H1 (cell line): Measurements from ENCODE around the gene BMP2. TPM values are rescaled to one million over a fixed set of nuclear protein-coding genes. Genes with fewer than 3 reads are reported as not detected.

ENCODE experiments used
- CTCF ChIA-PET: fragments of 300-600 bp; sonication (Branson Sonifier 250); formaldehyde crosslinking; loops from one replicate; lab custom pipeline; 2021; ENCODE audit not compliant: partially characterized antibody; lab: Charles Lee
- POLR2A ChIA-PET: fragments of 300-600 bp; sonication (Branson Sonifier 250); formaldehyde crosslinking; loops from one replicate; lab custom pipeline; 2021; ENCODE audit warnings: inconsistent platforms; ENCODE audit not compliant: partially characterized antibody; lab: Charles Lee
- DNase-seq, 2 experiments: peaks; one replicate each; pipeline versions ENCODE4 v3.0.0 to v3.0.0-alpha.2; 2010 to 2022; ENCODE audit warnings: low spot score in 2 of 2, low read depth in 1 of 2, mixed read lengths in 1 of 2
- FAIRE-seq: peaks from 2 replicates; lab custom pipeline; 2011; peaks lifted over from hg19 to GRCh38; lab: Jason Lieb, UNC
- H2AFZ ChIP-seq: 2 replicates; pipeline ENCODE4 v1.8.1; 2012; ENCODE audit warnings: low read length, inconsistent platforms
- H2AK5ac ChIP-seq: 2 replicates; pipeline ENCODE4 v1.6.1; 2013; ENCODE audit warnings: low read depth, low read length
- H2BK120ac ChIP-seq: replicated peaks from 2 replicates; pipeline ENCODE3; 2013; ENCODE audit warnings: low read depth, low read length, inconsistent platforms
- H2BK12ac ChIP-seq: 2 replicates; pipeline ENCODE4 v1.6.1; 2013; ENCODE audit warnings: low read depth, low read length
- H2BK15ac ChIP-seq: 2 replicates; pipeline ENCODE4 v1.6.1; 2013; ENCODE audit warnings: low read length
- H2BK20ac ChIP-seq: 2 replicates; pipeline ENCODE4 v1.6.1; 2013; ENCODE audit warnings: low read length
- H2BK5ac ChIP-seq: 2 replicates; pipeline ENCODE4 v1.6.1; 2013; ENCODE audit warnings: low read depth, low read length
- H3K14ac ChIP-seq: 2 replicates; pipeline ENCODE4 v1.6.1; 2013; ENCODE audit warnings: inconsistent platforms; ENCODE audit not compliant: insufficient read length
- H3K18ac ChIP-seq: 2 replicates; pipeline ENCODE4 v1.6.1; 2013; ENCODE audit warnings: low read length; ENCODE audit errors: extremely low read depth
- H3K23ac ChIP-seq: 2 replicates; pipeline ENCODE4 v1.6.1; 2013; ENCODE audit warnings: inconsistent platforms; ENCODE audit not compliant: insufficient read length
- H3K23me2 ChIP-seq: 2 replicates; pipeline ENCODE4 v1.6.1; 2013; ENCODE audit warnings: low read depth, low read length
- H3K27ac ChIP-seq: 2 replicates; pipeline ENCODE4 v1.6.1; 2011; ENCODE audit warnings: low read depth, low read length, inconsistent platforms
- H3K27me3 ChIP-seq, 4 experiments: replicated peaks in 1 of 4; 1 replicate in 1 of 4; 2 replicates in 3 of 4; pipeline versions ENCODE4 v1.6.1 to v1.8.1; 2011 to 2013; ENCODE audit warnings: low read length in 3 of 4, mild to moderate bottlenecking in 3 of 4, inconsistent platforms in 2 of 4, mixed read lengths in 2 of 4, moderate library complexity in 1 of 4; ENCODE audit not compliant: control insufficient read depth in 3 of 4, insufficient read depth in 3 of 4; ENCODE audit errors: extremely low read depth in 1 of 4
- H3K36me3 ChIP-seq, 4 experiments: 2 replicates each; pipeline versions ENCODE4 v1.6.1 to v1.8.1; 2011 to 2013; ENCODE audit warnings: mild to moderate bottlenecking in 4 of 4, low read length in 3 of 4, moderate library complexity in 2 of 4, control low read depth in 1 of 4, inconsistent platforms in 1 of 4; ENCODE audit not compliant: insufficient read depth in 4 of 4, control insufficient read depth in 2 of 4
- H3K4ac ChIP-seq: replicated peaks from 2 replicates; pipeline ENCODE3; 2013; ENCODE audit warnings: low read length, low read depth, mixed read lengths, inconsistent platforms; ENCODE audit not compliant: insufficient read length
- H3K4me1 ChIP-seq, 4 experiments: replicated peaks in 1 of 4; 1 replicate in 1 of 4; 2 replicates in 3 of 4; pipeline versions ENCODE4 v1.6.1 to v1.8.1; 2011 to 2013; ENCODE audit warnings: low read length in 3 of 4, inconsistent platforms in 2 of 4, mixed read lengths in 1 of 4; ENCODE audit not compliant: insufficient read depth in 4 of 4, control insufficient read depth in 3 of 4
- H3K4me2 ChIP-seq, 2 experiments: 2 replicates each; pipeline versions ENCODE4 v1.6.1 to v1.8.1; 2011 to 2013; ENCODE audit warnings: low read depth in 2 of 2, low read length in 2 of 2, control low read depth in 1 of 2, inconsistent platforms in 1 of 2, mild to moderate bottlenecking in 1 of 2; ENCODE audit not compliant: insufficient read depth in 1 of 2
- H3K4me3 ChIP-seq, 4 experiments: fragments of 200-600, 300-600 bp in 1 of 4; sonication (generic), shearing (Covaris generic), sonication (Bioruptor Twin) in 1 of 4; 2 replicates each; pipeline versions ENCODE4 v1.5.1 to v1.8.1; 2011 to 2016; ENCODE audit warnings: low read length in 4 of 4, low read depth in 3 of 4, control low read depth in 2 of 4, inconsistent platforms in 2 of 4, mild to moderate bottlenecking in 2 of 4, mixed read lengths in 1 of 4, moderate library complexity in 1 of 4; ENCODE audit not compliant: insufficient read depth in 2 of 4; ENCODE audit errors: extremely low read depth in 1 of 4
- H3K56ac ChIP-seq: replicated peaks from 2 replicates; pipeline ENCODE3; 2013; ENCODE audit warnings: low read depth, mild to moderate bottlenecking, mixed read lengths, low read length, inconsistent platforms; ENCODE audit not compliant: insufficient read length
- H3K79me1 ChIP-seq: 2 replicates; pipeline ENCODE4 v1.6.1; 2013; ENCODE audit warnings: low read depth, low read length, control low read depth
- H3K79me2 ChIP-seq, 2 experiments: 2 replicates each; pipeline versions ENCODE4 v1.6.1 to v1.8.1; 2012 to 2013; ENCODE audit warnings: low read length in 2 of 2, mild to moderate bottlenecking in 2 of 2, inconsistent platforms in 1 of 2; ENCODE audit not compliant: insufficient read depth in 2 of 2, control insufficient read depth in 1 of 2
- H3K9ac ChIP-seq, 4 experiments: replicated peaks in 1 of 4; 1 replicate in 1 of 4; 2 replicates in 3 of 4; pipeline versions ENCODE4 v1.6.1 to v1.8.1; 2011 to 2013; ENCODE audit warnings: low read depth in 3 of 4, low read length in 3 of 4, control low read depth in 2 of 4, mild to moderate bottlenecking in 2 of 4, moderate library complexity in 2 of 4, inconsistent platforms in 1 of 4; ENCODE audit errors: extremely low read depth in 1 of 4
- H3K9me3 ChIP-seq, 2 experiments: 2 replicates each; pipeline versions ENCODE4 v1.6.1 to v1.8.1; 2012 to 2013; ENCODE audit warnings: mild to moderate bottlenecking in 2 of 2, moderate library complexity in 2 of 2, control low read depth in 1 of 2, inconsistent platforms in 1 of 2, low read depth in 1 of 2, low read length in 1 of 2, mixed read lengths in 1 of 2; ENCODE audit not compliant: insufficient read depth in 2 of 2
- H4K20me1 ChIP-seq, 2 experiments: replicated peaks in 1 of 2; 2 replicates each; pipeline versions ENCODE3 to v1.8.1; 2011 to 2013; ENCODE audit warnings: inconsistent platforms in 2 of 2, low read length in 2 of 2, mild to moderate bottlenecking in 1 of 2; ENCODE audit not compliant: insufficient read depth in 2 of 2, control insufficient read depth in 1 of 2
- H4K5ac ChIP-seq: 2 replicates; pipeline ENCODE4 v1.6.1; 2013; ENCODE audit warnings: low read length, low read depth, mixed read lengths, inconsistent platforms; ENCODE audit not compliant: insufficient read length
- H4K8ac ChIP-seq: 2 replicates; pipeline ENCODE4 v1.8.0; 2013; ENCODE audit warnings: mild to moderate bottlenecking, moderate library complexity, low read length, inconsistent platforms; ENCODE audit not compliant: insufficient read depth; ENCODE audit errors: extremely low read depth
- H4K91ac ChIP-seq: replicated peaks from 2 replicates; pipeline ENCODE3; 2013; ENCODE audit warnings: low read length, mixed read lengths, inconsistent platforms; ENCODE audit not compliant: insufficient read length
- ASH2L ChIP-seq: fragments of 200-600, 300-600 bp; sonication (generic); IDR thresholded peaks from one replicate; pipeline ENCODE4 v1.7.1; 2017; ENCODE audit warnings: low read length
- BACH1 ChIP-seq: IDR thresholded peaks from 2 replicates; pipeline ENCODE4 v1.6.1; 2012; ENCODE audit warnings: low read length, improper control_type of control experiment
- BCL11A ChIP-seq, 2 experiments: IDR thresholded peaks; one replicate each; pipeline ENCODE4 v1.6.1; 2011; ENCODE audit warnings: low read depth in 2 of 2, low read length in 2 of 2, mild to moderate bottlenecking in 2 of 2
- CHD1 ChIP-seq: IDR thresholded peaks from 2 replicates; pipeline ENCODE4 v1.6.1; 2012; ENCODE audit warnings: low read depth, low read length, improper control_type of control experiment
- EP300 ChIP-seq, 2 experiments: IDR thresholded peaks; 1 replicate in 1 of 2; 2 replicates in 1 of 2; pipeline ENCODE4 v1.6.1; 2011 to 2012; ENCODE audit warnings: low read depth in 2 of 2, low read length in 2 of 2, mild to moderate bottlenecking in 2 of 2, borderline replicate concordance in 1 of 2, inconsistent platforms in 1 of 2, moderate library complexity in 1 of 2
- EZH2 ChIP-seq: fragments of 200-600 bp; sonication (generic); IDR thresholded peaks from 2 replicates; pipeline ENCODE4 v1.7.1; 2012; ENCODE audit warnings: low read depth, mild to moderate bottlenecking, moderate library complexity, low read length, inconsistent platforms; ENCODE audit not compliant: severe bottlenecking
- RFX5 ChIP-seq: IDR thresholded peaks from 2 replicates; pipeline ENCODE4 v1.6.1; 2011; ENCODE audit warnings: low read depth, low read length, improper control_type of control experiment, borderline replicate concordance
- SIN3A ChIP-seq, 2 experiments: IDR thresholded peaks in 1 of 2; conservative IDR thresholded peaks in 1 of 2; 2 replicates each; pipeline ENCODE4 v1.6.1; 2011 to 2012; ENCODE audit warnings: low read length in 2 of 2, improper control_type of control experiment in 1 of 2, low read depth in 1 of 2, mild to moderate bottlenecking in 1 of 2
- SIRT6 ChIP-seq: IDR thresholded peaks from one replicate; pipeline ENCODE4 v1.7.1; 2012; ENCODE audit warnings: low read length, inconsistent platforms
- SIX5 ChIP-seq: IDR thresholded peaks from 2 replicates; pipeline ENCODE4 v1.6.1; 2011; ENCODE audit warnings: mild to moderate bottlenecking, low read depth, low read length
- SP1 ChIP-seq: IDR thresholded peaks from 2 replicates; pipeline ENCODE4 v1.6.1; 2011; ENCODE audit warnings: low read depth, low read length
- SRF ChIP-seq: IDR thresholded peaks from 2 replicates; pipeline ENCODE4 v1.6.1; 2011; ENCODE audit warnings: mild to moderate bottlenecking, low read depth, low read length, moderate library complexity
- SUZ12 ChIP-seq: fragments of 200-600 bp; sonication (generic); IDR thresholded peaks from 2 replicates; pipeline ENCODE4 v1.6.1; 2012; ENCODE audit warnings: mild to moderate bottlenecking, inconsistent platforms, low read length, moderate library complexity, mixed read lengths
- TAF7 ChIP-seq: optimal IDR thresholded peaks from 2 replicates; pipeline ENCODE3; 2011; ENCODE audit warnings: low read depth, mild to moderate bottlenecking, inconsistent platforms, low read length, moderate library complexity, borderline replicate concordance
- WGBS, 2 experiments: shearing (Covaris generic) in 1 of 2; methylation state at CpG; one replicate each; pipeline versions ENCODE4 v1.1.6 to v1.1.7; 2013 to 2015; ENCODE audit warnings: low lambda C conversion rate in 2 of 2, mixed read lengths in 2 of 2, inconsistent platforms in 1 of 2, low coverage in 1 of 2, missing lambda C conversion rate in 1 of 2; ENCODE audit not compliant: insufficient replicate concordance in 2 of 2, insufficient coverage in 1 of 2, insufficient read length in 1 of 2; ENCODE audit errors: extremely low coverage in 1 of 2, missing lambda C conversion rate in 1 of 2; 5-methylcytosine and 5-hydroxymethylcytosine counted together
- polyA plus RNA-seq, 7 experiments: library from polyadenylated mRNA; depleted of rRNA in 3 of 7; stranded (reverse) in 5 of 7; unstranded in 2 of 7; fragments of >200 nt in 5 of 7; fragments of 200-250 nt in 2 of 7; gene quantifications; 1 replicate in 5 of 7; 2 replicates in 1 of 7; 4 replicates in 1 of 7; pipeline versions ENCODE4 v1.2.1 to v1.2.3, GENCODE V29; 2011 to 2013; ENCODE audit warnings: missing spikeins in 2 of 7, mixed read lengths in 2 of 7
- total RNA-seq: library from RNA; stranded (reverse); fragmentation: NEBNext Ultra II Directional; extraction: Animal tissue kit (Norgen Biotek cat#: 25700); gene quantifications from 2 replicates; pipeline ENCODE4 v1.2.1, GENCODE V29; 2021
- TF ChIP-seq, protein P1 (sequence below): IDR thresholded peaks from 2 replicates; pipeline ENCODE4 v1.6.1; 2012; ENCODE audit warnings: inconsistent platforms

Gene BMP2
- total and polyA plus RNA-seq, 2 of the 8 experiments (the other 6 are each of a cell fraction or from before 2014, with no cell fraction given): 1.8 to 3.6 TPM

DNA sequence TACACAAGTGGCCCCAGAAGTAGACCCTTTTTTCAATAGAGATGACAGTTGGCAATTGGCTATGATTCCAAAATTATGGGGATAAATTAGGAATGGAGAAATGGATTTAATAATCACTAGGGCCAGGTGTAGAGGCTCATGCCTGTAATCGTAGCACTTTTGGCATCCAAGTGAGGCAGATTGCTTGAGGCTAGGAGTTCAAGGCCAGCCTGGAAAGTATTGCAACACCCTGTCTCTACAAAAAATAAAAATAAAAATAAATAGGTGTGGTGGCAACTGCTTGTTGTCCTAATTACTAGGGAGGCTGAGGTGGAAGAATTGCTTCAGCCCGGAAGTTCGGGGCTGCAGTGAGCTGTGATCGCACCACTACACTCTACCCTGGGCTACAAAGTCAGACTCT is 60.0 kb downstream of the BMP2 start:
- Histone ChIP-seq H3K56ac (no peak overlapping the region), H3K36me3 (no peaks in the 10 kb centered on the region), H4K5ac (no peak overlapping the region), H3K4me1 (no peaks in the 10 kb centered on the region), H3K27ac (no peak overlapping the region), H2AK5ac (no peak overlapping the region), H3K9me3 (no peaks in the 10 kb centered on the region), H2AFZ (no peak overlapping the region), H3K79me2 (no peaks in the 10 kb centered on the region), H4K91ac (no peak overlapping the region), H3K4ac (no peak overlapping the region), H3K23ac (no peak overlapping the region), H4K8ac (no peak overlapping the region), H2BK12ac (no peak overlapping the region), H3K14ac (no peak overlapping the region), H2BK20ac (no peak overlapping the region), H2BK15ac (no peak overlapping the region), H2BK5ac (no peak overlapping the region), H2BK120ac (no peak overlapping the region), H3K18ac (no peak overlapping the region), H4K20me1 (no peaks in the 10 kb centered on the region), H3K27me3 (no peaks in the 10 kb centered on the region), H3K9ac (no peak overlapping the region), H3K23me2 (no peaks in the 10 kb centered on the region), H3K79me1 (no peaks in the 10 kb centered on the region), H3K4me2 (no peak overlapping the region), H3K4me3 (no peak overlapping the region)
- WGBS, 2 experiments: 100% methylated on average over 4 of the region's 4 CpGs; no CpG with 5 or more reads in 1 of the 2 experiments
- CTCF ChIA-PET: interaction anchor here (0.8 to 2.2 kb wide), 22 partner anchors 9 to 1256 kb away, joined by 3 to 11 read pairs (median 4); no protein-coding TSS in a partner anchor
- POLR2A ChIA-PET: no interaction called here
- FAIRE-seq (no peak), DNase-seq (no peak)
- TF ChIP-seq RFX5: no peak
- TF ChIP-seq BACH1: no peak
- no peak for TF ChIP-seq EP300 (IDR thresholded peaks at IDR 0.05; ENCODE audit: borderline replicate concordance in 1 of 2, low read depth in 2 of 2, low read length in 2 of 2)
- no peak for TF ChIP-seq TAF7
- TF ChIP-seq EZH2: no peak
- TF ChIP-seq, protein P1, sequence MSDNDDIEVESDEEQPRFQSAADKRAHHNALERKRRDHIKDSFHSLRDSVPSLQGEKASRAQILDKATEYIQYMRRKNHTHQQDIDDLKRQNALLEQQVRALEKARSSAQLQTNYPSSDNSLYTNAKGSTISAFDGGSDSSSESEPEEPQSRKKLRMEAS: no peak
- no peak for TF ChIP-seq SIRT6
- no peak for TF ChIP-seq SP1
- no peak for TF ChIP-seq ASH2L
- no peak for TF ChIP-seq SIN3A (conservative IDR thresholded peaks at IDR 0.05 in 1 of 2, IDR thresholded peaks at IDR 0.05 in 1 of 2; ENCODE audit: low read depth in 1 of 2, low read length in 2 of 2)
- no peak for TF ChIP-seq SRF
- TF ChIP-seq SUZ12: no peak
- no peak for TF ChIP-seq BCL11A (IDR thresholded peaks at IDR 0.05; ENCODE audit: low read depth in 2 of 2, low read length in 2 of 2)
- TF ChIP-seq SIX5: no peak
- TF ChIP-seq CHD1: no peak
